ENCODE measurements around the gene CHKB.

Gene CHKB

DNA sequence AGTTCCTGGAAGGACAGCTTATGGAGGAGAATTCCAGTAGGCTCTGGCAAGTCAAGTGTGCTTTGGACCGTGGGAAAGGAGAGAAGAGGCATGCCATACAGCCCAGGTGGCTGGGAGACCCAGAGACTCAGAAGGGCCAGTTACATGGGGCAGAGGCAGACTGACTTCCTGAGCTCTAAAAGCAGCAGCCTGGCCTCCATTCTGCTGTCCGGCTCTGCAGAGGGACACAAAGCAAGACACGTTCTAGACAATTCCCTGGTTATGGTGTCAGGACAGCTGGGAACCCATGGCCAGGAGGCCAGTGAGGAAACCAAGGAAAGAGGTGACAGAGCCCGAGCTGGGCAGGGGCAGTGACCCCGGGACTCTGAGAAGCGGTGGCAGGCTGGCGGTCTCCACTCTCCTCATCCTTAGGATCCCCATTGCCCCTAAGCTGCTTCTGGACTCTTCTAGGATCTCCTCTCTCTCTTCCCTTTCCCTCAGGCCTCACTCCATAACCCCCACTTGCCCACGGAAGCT, 7.2 kb downstream of the CHKB start:
- Histone ChIP-seq H3K27me3 (peaks cover 18% of the 10 kb centered on the region), H3K36me3 (peaks cover 81% of the 10 kb centered on the region), H3K27ac (no peak overlapping the region), H3K4me3 (ENCODE audit: low read depth in 1 of 2, low read length in 1 of 2) (no peak overlapping the region), H3K9me3 (no peaks in the 10 kb centered on the region), H3K4me1 (ENCODE audit: control insufficient read depth in 1 of 2, insufficient read depth in 1 of 2, low read depth in 1 of 2, low read length in 1 of 2) (no peaks in the 10 kb centered on the region)
- TF ChIP-seq, protein P1, sequence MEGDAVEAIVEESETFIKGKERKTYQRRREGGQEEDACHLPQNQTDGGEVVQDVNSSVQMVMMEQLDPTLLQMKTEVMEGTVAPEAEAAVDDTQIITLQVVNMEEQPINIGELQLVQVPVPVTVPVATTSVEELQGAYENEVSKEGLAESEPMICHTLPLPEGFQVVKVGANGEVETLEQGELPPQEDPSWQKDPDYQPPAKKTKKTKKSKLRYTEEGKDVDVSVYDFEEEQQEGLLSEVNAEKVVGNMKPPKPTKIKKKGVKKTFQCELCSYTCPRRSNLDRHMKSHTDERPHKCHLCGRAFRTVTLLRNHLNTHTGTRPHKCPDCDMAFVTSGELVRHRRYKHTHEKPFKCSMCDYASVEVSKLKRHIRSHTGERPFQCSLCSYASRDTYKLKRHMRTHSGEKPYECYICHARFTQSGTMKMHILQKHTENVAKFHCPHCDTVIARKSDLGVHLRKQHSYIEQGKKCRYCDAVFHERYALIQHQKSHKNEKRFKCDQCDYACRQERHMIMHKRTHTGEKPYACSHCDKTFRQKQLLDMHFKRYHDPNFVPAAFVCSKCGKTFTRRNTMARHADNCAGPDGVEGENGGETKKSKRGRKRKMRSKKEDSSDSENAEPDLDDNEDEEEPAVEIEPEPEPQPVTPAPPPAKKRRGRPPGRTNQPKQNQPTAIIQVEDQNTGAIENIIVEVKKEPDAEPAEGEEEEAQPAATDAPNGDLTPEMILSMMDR (IDR thresholded peaks at IDR 0.05): no peak

DNA sequence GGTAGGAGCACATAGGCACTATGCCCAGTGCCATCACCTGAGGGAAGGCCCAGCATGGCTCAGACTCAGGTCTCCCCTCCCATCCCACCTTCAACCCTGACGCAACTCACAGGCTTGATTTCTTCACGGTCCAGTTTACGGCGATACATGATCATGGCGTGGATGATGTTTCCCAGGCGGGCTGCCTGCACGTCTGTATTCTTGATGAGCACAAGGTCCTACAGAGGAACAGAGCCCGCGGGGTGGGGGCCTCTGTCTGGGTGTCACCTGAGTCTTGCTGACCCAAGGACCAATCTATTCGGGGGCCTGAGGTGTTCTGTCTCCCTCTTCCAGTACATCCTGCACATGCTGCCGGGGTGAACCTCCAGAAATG, 8.3 kb downstream of the CHKB start:
- H3K36me3 ChIP-seq: peaks cover 81% of the 10 kb centered on the region
- no peaks in the 10 kb centered on the region for H3K4me1 ChIP-seq (ENCODE audit: control insufficient read depth in 1 of 2, insufficient read depth in 1 of 2, low read depth in 1 of 2, low read length in 1 of 2)
- H3K4me3 ChIP-seq (ENCODE audit: low read depth in 1 of 2, low read length in 1 of 2): no peak overlapping the region
- TF ChIP-seq, protein P1 (IDR thresholded peaks at IDR 0.05): no peak
- H3K9me3 ChIP-seq: no peaks in the 10 kb centered on the region
- peaks cover 18% of the 10 kb centered on the region for H3K27me3 ChIP-seq
- no peak overlapping the region for H3K27ac ChIP-seq

DNA sequence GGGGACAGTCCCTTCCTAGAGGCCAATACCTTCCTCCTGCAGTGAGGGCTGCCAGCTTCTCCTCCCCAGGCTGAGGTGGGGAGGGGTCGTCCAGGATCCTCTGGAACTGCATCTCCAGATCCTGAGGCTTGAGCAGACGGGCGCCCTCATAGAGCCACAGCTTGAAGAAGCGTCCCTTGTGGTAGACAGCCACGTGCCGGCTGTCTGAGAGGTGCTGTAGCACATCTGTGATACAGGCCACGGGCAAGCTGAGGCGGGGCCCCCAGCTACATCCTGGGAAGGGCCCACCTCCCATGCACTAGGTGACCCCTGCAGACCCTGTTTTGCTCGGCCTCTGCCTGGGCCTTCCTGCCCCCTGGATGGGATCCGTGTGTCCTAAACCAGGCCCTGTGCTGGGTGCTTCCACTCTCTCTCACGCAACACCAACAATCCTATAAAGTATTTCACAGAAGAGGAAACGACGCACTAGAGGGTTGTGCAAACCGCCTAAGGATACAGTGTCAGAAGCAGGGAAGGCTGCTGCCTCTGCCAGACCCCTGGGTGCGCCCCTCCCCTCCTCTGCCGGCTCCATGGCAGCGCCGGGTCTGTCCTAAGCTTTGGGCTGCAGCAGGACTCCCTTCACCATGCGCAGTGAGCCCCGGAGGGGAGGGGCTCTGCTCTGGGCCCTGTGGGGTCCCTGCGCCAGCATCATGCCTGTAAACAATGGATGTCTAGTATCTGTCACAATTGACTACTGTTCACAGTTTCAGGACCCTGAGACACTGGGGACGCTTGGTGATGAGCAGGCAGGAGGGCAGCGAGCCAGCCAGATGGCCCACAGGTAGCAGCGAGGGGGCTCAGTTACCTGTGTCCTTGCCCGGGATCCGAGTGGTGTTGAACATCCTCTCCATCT, 8.9 kb downstream of the CHKB start:
- TF ChIP-seq, protein P1 (IDR thresholded peaks at IDR 0.05): no peak
- Histone ChIP-seq H3K27ac (no peak overlapping the region), H3K9me3 (no peaks in the 10 kb centered on the region), H3K36me3 (peaks cover 81% of the 10 kb centered on the region), H3K4me1 (ENCODE audit: control insufficient read depth in 1 of 2, insufficient read depth in 1 of 2, low read depth in 1 of 2, low read length in 1 of 2) (no peaks in the 10 kb centered on the region), H3K27me3 (peaks cover 18% of the 10 kb centered on the region), H3K4me3 (ENCODE audit: low read depth in 1 of 2, low read length in 1 of 2) (no peak overlapping the region)

DNA sequence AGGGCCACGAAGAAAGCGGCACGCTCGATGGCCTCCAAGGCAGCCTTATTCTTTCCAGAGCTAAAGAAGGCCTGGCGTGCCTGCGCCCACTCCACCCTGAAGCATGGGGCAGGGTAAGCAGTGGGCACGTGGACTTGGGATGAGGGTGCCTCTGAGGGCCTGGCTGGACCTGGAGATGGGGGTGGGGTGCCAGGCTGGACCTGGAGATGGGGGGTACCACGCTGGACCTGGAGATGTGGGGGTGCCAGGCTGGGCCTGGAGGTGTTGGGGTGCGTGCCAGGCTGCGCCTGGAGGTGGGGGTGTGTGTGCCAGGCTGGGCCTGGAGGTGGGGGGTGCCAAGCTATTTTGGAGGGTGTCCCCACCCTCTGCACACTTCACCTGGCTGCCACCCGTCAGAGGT, 9.7 kb downstream of the CHKB start:
- H3K4me1 ChIP-seq (ENCODE audit: control insufficient read depth in 1 of 2, insufficient read depth in 1 of 2, low read depth in 1 of 2, low read length in 1 of 2): no peaks in the 10 kb centered on the region
- H3K4me3 ChIP-seq (ENCODE audit: low read depth in 1 of 2, low read length in 1 of 2): no peak overlapping the region
- no peaks in the 10 kb centered on the region for H3K9me3 ChIP-seq
- H3K36me3 ChIP-seq: peaks cover 83% of the 10 kb centered on the region
- peaks cover 10% of the 10 kb centered on the region for H3K27me3 ChIP-seq
- H3K27ac ChIP-seq: no peak overlapping the region
- TF ChIP-seq, protein P1 (IDR thresholded peaks at IDR 0.05): no peak

DNA sequence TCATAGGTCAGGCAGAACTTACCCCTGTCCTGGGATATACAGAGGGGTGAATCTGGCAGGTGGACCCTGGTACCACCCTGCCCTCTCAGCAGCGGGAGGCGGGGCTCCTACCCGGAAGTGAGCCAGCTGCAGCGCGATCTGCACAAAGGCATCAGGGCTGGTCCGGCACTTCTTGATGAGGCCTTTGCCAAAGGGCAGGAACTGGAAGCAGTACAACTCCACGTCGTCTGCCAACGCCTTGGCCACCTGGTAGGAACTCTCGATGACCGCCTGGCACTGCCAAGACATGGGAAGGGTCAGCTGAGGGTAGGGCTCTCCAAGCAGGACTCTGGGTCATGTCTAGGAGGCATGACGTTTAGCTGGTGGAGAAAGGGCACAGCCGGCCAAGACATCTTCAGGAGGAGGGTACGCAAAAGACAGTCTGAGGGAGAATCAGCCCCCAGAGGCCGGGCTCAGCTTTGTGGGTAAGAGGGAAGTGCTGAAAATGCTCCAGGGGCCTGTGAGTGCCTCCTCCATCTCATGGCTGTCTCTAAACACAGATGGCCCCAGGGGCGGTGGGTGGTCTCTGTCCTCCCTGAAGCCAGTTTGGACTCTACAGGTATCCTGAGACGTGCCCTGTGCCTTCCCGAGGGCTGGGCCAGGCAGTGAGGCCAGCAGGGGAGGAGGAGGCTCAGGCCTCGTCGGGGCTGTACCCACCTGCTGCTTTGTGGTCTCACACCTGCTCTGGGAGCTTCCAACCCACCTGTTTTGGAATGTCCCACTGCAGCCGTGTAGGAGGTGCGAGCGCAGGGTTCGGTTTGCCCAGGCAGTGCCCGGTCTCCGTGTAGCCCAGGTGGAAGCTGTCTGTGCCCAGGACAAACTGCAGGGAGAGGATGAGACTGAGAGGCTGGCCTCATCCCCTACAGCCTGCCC, 11.1 kb downstream of the CHKB start:
- TF ChIP-seq, protein P1 (IDR thresholded peaks at IDR 0.05): no peak
- Histone ChIP-seq H3K27me3 (no peaks in the 10 kb centered on the region), H3K27ac (no peak overlapping the region), H3K9me3 (no peaks in the 10 kb centered on the region), H3K4me3 (ENCODE audit: low read depth in 1 of 2, low read length in 1 of 2) (no peak overlapping the region), H3K36me3 (peaks cover 85% of the 10 kb centered on the region), H3K4me1 (ENCODE audit: control insufficient read depth in 1 of 2, insufficient read depth in 1 of 2, low read depth in 1 of 2, low read length in 1 of 2) (no peaks in the 10 kb centered on the region)

All from neutrophil (primary cell).